ENCODE data around the gene CPT1B. TPM values are rescaled to one million over a fixed set of nuclear protein-coding genes. Genes with fewer than 3 reads are reported as not detected.

CPT1B gene
- total and polyA plus RNA-seq, 2 of the 8 experiments (the other 6 are each of a cell fraction or from before 2014, with no cell fraction given): 34.2 to 36.2 TPM

DNA sequence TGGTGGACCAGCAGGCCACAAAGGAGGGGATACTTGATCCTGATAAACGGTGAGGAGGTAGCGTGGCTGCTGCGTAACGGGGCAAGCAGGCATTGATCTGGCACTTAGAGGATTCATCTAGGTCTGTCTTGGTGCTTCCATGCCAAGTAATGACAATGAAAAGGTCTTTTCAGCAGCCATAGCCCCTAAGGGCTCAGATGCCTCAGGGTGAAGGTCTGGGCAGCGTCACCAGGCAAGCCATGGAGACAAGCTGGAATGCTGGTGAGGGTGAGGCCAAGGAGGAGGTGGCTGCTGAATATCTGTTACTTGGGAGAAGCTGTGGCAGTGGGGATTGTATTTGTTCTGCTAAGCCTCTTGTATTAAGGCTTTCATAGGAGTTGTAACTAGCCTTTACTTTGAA is 9.2 kb upstream of the CPT1B start (continued):
- TF ChIP-seq CTCF (IDR thresholded peaks at IDR 0.05; ENCODE audit: control extremely low read depth in 1 of 3, insufficient read depth in 1 of 3, low read depth in 1 of 3, low read length in 3 of 3) (no peak), POLR2A (IDR thresholded peaks at IDR 0.05; ENCODE audit: control extremely low read depth in 1 of 2, low read depth in 2 of 2, low read length in 2 of 2) (no peak), SUZ12 (IDR thresholded peaks at IDR 0.05; ENCODE audit: low read length) (no peak)
